ENCODE measurements around the gene CRYZL1.

CRYZL1 gene

GRCh38 chr21:33539616-33540015, 101.9 kb downstream of the CRYZL1 start:
- Histone ChIP-seq H3K4me3 (no peak overlapping the region), H3K27ac (no peak overlapping the region)
- no peak for TF ChIP-seq CTCF (IDR thresholded peaks at IDR 0.05)
- DNase-seq (ENCODE audit: low spot score), result no peak
